Activated gamma-delta T cell treated with Interleukin-2 at 50 U/mL for 16 hours (primary cell): ENCODE measurements around the gene POFUT1.
A peak's percentile ranks its signal among the peaks of the same experiment; 100 is the strongest.

ENCODE experiments used
- DNase-seq: peaks from one replicate; pipeline ENCODE4 v3.0.0-alpha.2; 2020

The POFUT1 gene

GRCh38 chr20:32285082-32285620 lies 77.5 kb downstream of the POFUT1 start:
- no peak for DNase-seq

GRCh38 chr20:32285621-32286371 lies 78.1 kb downstream of the POFUT1 start:
- DNase-seq, result peak; percentile 14

- no peak for DNase-seq
Observed at GRCh38 chr20:32287231-32287638, 79.6 kb downstream of the POFUT1 start.
